Loucy (cell line): ENCODE results near the gene RHEBL1.

Source experiments
- EZH2phosphoT487 ChIP-seq: fragments of 200-600 bp; IDR thresholded peaks from 2 replicates; pipeline ENCODE4 v1.6.1; 2018; ENCODE audit warnings: antibody characterized with exemption, mild to moderate bottlenecking, moderate library complexity, borderline replicate concordance
- TF ChIP-seq, protein P1 (sequence below): fragments of 200-600 bp; sonication (generic); conservative IDR thresholded peaks from 2 replicates; pipeline ENCODE4 v1.5.1; 2014; ENCODE audit warnings: mild to moderate bottlenecking, antibody characterized with exemption, low read length

DNA sequence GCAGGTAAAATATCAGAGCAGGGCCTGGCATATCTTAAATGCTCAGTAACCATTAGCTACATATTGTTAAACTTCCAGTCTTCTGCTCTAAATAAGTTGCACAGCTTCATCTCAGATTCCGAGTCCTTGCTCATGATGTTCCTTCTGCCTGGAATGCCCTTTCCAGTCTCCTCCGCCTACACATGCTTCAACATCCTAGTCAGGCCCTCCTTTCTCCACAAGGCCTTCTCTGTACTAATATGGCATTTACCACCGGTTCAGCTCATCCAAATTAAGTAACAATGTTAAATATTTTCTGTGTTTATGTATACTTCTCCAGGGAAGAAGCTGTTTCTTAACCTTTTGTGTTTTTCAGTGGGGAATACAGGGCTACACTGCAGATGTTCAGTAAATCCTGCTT lies 16.3 kb upstream of the RHEBL1 start:
- TF ChIP-seq, protein P1, sequence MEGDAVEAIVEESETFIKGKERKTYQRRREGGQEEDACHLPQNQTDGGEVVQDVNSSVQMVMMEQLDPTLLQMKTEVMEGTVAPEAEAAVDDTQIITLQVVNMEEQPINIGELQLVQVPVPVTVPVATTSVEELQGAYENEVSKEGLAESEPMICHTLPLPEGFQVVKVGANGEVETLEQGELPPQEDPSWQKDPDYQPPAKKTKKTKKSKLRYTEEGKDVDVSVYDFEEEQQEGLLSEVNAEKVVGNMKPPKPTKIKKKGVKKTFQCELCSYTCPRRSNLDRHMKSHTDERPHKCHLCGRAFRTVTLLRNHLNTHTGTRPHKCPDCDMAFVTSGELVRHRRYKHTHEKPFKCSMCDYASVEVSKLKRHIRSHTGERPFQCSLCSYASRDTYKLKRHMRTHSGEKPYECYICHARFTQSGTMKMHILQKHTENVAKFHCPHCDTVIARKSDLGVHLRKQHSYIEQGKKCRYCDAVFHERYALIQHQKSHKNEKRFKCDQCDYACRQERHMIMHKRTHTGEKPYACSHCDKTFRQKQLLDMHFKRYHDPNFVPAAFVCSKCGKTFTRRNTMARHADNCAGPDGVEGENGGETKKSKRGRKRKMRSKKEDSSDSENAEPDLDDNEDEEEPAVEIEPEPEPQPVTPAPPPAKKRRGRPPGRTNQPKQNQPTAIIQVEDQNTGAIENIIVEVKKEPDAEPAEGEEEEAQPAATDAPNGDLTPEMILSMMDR, result no peak
- TF ChIP-seq EZH2phosphoT487, result no peak
